Measurements from ENCODE around the gene CDK6.

DNA sequence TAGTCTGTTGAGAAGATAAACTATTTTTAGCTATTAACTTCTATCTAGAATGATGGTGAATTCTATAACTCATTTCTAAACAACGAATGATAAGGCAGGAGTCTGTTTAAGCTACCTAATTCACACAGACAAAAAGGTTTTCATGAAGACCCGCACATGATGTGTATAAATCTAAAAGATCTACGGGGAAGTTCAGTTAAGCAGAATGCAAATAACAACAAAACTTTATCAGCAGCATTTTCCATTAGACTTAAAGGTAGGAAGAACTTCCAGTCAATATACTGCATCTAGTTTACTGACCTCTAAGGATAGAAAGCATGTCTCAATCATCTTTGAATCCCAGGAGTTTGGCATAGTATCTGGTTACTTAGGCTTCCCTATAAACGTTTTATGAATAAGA, 62.6 kb downstream of the CDK6 start:
- TF ChIP-seq L3MBTL2 (conservative IDR thresholded peaks at IDR 0.05) (no peak), ELF4 (IDR thresholded peaks at IDR 0.05) (no peak), HDGF (IDR thresholded peaks at IDR 0.05; ENCODE audit: borderline replicate concordance) (no peak), FOXM1 (IDR thresholded peaks at IDR 0.05; ENCODE audit: borderline replicate concordance) (no peak), BHLHE40 (IDR thresholded peaks at IDR 0.05; ENCODE audit: borderline replicate concordance) (no peak), NFRKB (IDR thresholded peaks at IDR 0.05) (no peak), SP1 (IDR thresholded peaks at IDR 0.05) (no peak), SUZ12 (IDR thresholded peaks at IDR 0.05) (no peak), TARDBP (IDR thresholded peaks at IDR 0.05) (no peak), FOXA1 (IDR thresholded peaks at IDR 0.05) (no peak), ZNF384 (IDR thresholded peaks at IDR 0.05) (no peak), LEF1 (IDR thresholded peaks at IDR 0.05; ENCODE audit: borderline replicate concordance) (no peak), ARNT (IDR thresholded peaks at IDR 0.05) (no peak)
- TF ChIP-seq, protein P1, sequence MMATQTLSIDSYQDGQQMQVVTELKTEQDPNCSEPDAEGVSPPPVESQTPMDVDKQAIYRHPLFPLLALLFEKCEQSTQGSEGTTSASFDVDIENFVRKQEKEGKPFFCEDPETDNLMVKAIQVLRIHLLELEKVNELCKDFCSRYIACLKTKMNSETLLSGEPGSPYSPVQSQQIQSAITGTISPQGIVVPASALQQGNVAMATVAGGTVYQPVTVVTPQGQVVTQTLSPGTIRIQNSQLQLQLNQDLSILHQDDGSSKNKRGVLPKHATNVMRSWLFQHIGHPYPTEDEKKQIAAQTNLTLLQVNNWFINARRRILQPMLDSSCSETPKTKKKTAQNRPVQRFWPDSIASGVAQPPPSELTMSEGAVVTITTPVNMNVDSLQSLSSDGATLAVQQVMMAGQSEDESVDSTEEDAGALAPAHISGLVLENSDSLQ (IDR thresholded peaks at IDR 0.05): no peak
